ENCODE data around the gene CREB3L2. TPM values are rescaled to one million over a fixed set of nuclear protein-coding genes. Genes with fewer than 3 reads are reported as not detected.
A peak's percentile ranks its signal among the peaks of the same experiment; 100 is the strongest.

CREB3L2 gene
- total and polyA plus RNA-seq, 2 of the 4 experiments (the other 2 are of a cell fraction), result 42.3 to 57.9 TPM

- no peak overlapping the region for H3K27ac ChIP-seq (ENCODE audit: insufficient read depth, low read length)
- no peak overlapping the region for H2BK20ac ChIP-seq (ENCODE audit: low read depth, low read length)
- ChIA-PET CTCF (interaction anchor here (0.7 kb wide), 1 partner anchor 218 kb away, joined by 3 read pairs; no protein-coding TSS in a partner anchor), POLR2A (ENCODE audit: unreplicated experiment) (no interaction called here)
- H3K18ac ChIP-seq (ENCODE audit: low read depth, low read length), result no peak overlapping the region
- no peak for TF ChIP-seq CHD1 (IDR thresholded peaks at IDR 0.05; ENCODE audit: low read depth, low read length)
- TF ChIP-seq SMC3 (IDR thresholded peaks at IDR 0.05; ENCODE audit: low read depth, low read length), result no peak
- no peak for TF ChIP-seq CEBPB (IDR thresholded peaks at IDR 0.05; ENCODE audit: low read depth, low read length)
- TF ChIP-seq MAFK (IDR thresholded peaks at IDR 0.05; ENCODE audit: low read depth, low read length), result no peak
- H2AFZ ChIP-seq (replicated peaks; ENCODE audit: low read length, poor library complexity), result no peak overlapping the region
- intact Hi-C loops (cut with micrococcal nuclease) (no loop called here), dilution Hi-C loops (cut with HindIII; ENCODE audit: low sequenced_read_pairs, unreplicated experiment) (no loop called here), in situ Hi-C loops (cut with MboI; ENCODE audit: low sequenced_read_pairs) (no loop called here)
- DNase-seq, result peak; percentile 74
- no peak overlapping the region for H2BK5ac ChIP-seq (ENCODE audit: low read depth, low read length, poor library complexity, severe bottlenecking)
- H2AK9ac ChIP-seq (replicated peaks; ENCODE audit: low read depth, low read length, poor library complexity), result no peak overlapping the region
- no peaks in the 10 kb centered on the region for H3K27me3 ChIP-seq (ENCODE audit: control insufficient read depth, insufficient read depth, low read length)
- H3K9me3 ChIP-seq (ENCODE audit: control insufficient read depth, insufficient read depth, low read length), result no peaks in the 10 kb centered on the region
- no peak overlapping the region for H3K56ac ChIP-seq (ENCODE audit: extremely low read depth, insufficient read depth, low read length)
- peak overlapping the region; percentile 27; the same call in 1 of the 2 replicates for H4K91ac ChIP-seq (ENCODE audit: insufficient read depth, low read depth, low read length)
- H3K4me1 ChIP-seq (ENCODE audit: control insufficient read depth, insufficient read depth, low read length), result peaks cover 13% of the 10 kb centered on the region
- H3K9ac ChIP-seq (ENCODE audit: low read depth, low read length), result no peak overlapping the region
- 100% methylated on average over 1 to 2 of the region's 3 CpGs for WGBS, 2 experiments (ENCODE audit: extremely low coverage in 2 of 2, insufficient read length in 1 of 2)
- H3K14ac ChIP-seq (replicated peaks; ENCODE audit: low read depth, low read length), result 0 out of 2 replicates have a peak overlapping the region, but pooled peaks have one; percentile 71
- peak overlapping the region; percentile 71 for H3K4ac ChIP-seq (ENCODE audit: low read depth, low read length)
- ATAC-seq (ENCODE audit: low read depth), result no peak
- H3K79me1 ChIP-seq (ENCODE audit: low read depth in 1 of 2, low read length in 2 of 2), result peaks cover 7 to 55% of the 10 kb centered on the region in 2 experiments
- no peak overlapping the region for H3K4me2 ChIP-seq (ENCODE audit: low read depth, low read length)
- peaks cover 4% of the 10 kb centered on the region; the same call in 1 of the 2 replicates for H4K20me1 ChIP-seq (ENCODE audit: insufficient read depth, low read length)
- H2BK15ac ChIP-seq (ENCODE audit: low read depth, low read length), result peak overlapping the region; percentile 59; the same call in 1 of the 3 replicates
- H3K23ac ChIP-seq (ENCODE audit: low read depth, low read length), result 0 out of 2 replicates have a peak overlapping the region, but pooled peaks have one; percentile 36
- H3K4me3 ChIP-seq (ENCODE audit: insufficient read depth, low read depth, low read length), result no peak overlapping the region
- peaks cover 35% of the 10 kb centered on the region for H3K36me3 ChIP-seq (ENCODE audit: control insufficient read depth, insufficient read depth, low read length)
- H2BK120ac ChIP-seq (ENCODE audit: low read depth, low read length), result peak overlapping the region; percentile 69
- BruUV-seq (replicated peaks), result no TSS peak
- no peak overlapping the region for H4K8ac ChIP-seq (ENCODE audit: low read depth in 2 of 2, low read length in 2 of 2)
- no peak overlapping the region for H4K5ac ChIP-seq (ENCODE audit: low read depth, low read length)
- H2AK5ac ChIP-seq (ENCODE audit: low read depth, low read length), result peak overlapping the region; percentile 1; the same call in 1 of the 2 replicates
- H3K9me1 ChIP-seq (ENCODE audit: insufficient read depth, low read length), result peaks cover 34% of the 10 kb centered on the region
Measured at GRCh38 chr7:137873524-137873923, 128.4 kb downstream of the CREB3L2 start.
